HepG2 (cell line): Measurements from ENCODE around the gene PYCARD. TPM values are rescaled to one million over a fixed set of nuclear protein-coding genes. Genes with fewer than 3 reads are reported as not detected.

ENCODE experiments used
- ATF7 ChIP-seq, 2 experiments: fragments of 450-650 bp in 1 of 2; sonication (generic) in 1 of 2; formaldehyde crosslinking in 1 of 2; IDR thresholded peaks; 2 replicates each; pipeline versions ENCODE4 v1.4.0 to v1.6.1; 2016 to 2020; ENCODE audit warnings: antibody characterized with exemption in 1 of 2, mild to moderate bottlenecking in 1 of 2, missing genetic modification reagents in 1 of 2
- CBX1 ChIP-seq: IDR thresholded peaks from one replicate; pipeline ENCODE4 v1.6.1; 2016; ENCODE audit warnings: antibody characterized with exemption, low read depth
- DNMT1 ChIP-seq: sonication (generic); formaldehyde crosslinking; IDR thresholded peaks from 2 replicates; pipeline ENCODE4 v1.5.1; 2020; ENCODE audit warnings: mild to moderate bottlenecking, missing genetic modification reagents
- FOXP1 ChIP-seq, 2 experiments: fragments of 450-650 bp in 1 of 2; IDR thresholded peaks; 2 replicates each; pipeline ENCODE4 v1.6.1; 2017 to 2018; ENCODE audit warnings: antibody characterized with exemption in 1 of 2
- KDM6A ChIP-seq: IDR thresholded peaks from 2 replicates; pipeline ENCODE4 v1.6.1; 2016; ENCODE audit warnings: low read depth
- MTF2 ChIP-seq: sonication (generic); formaldehyde crosslinking; IDR thresholded peaks from 2 replicates; pipeline ENCODE4 v1.5.0; 2020; ENCODE audit warnings: missing genetic modification reagents, borderline replicate concordance
- NCOR1 ChIP-seq: fragments of 200-600 bp; sonication (generic); IDR thresholded peaks from 2 replicates; pipeline ENCODE4 v1.7.0; 2017; ENCODE audit warnings: antibody characterized with exemption, low read length, borderline replicate concordance
- NKX3-1 ChIP-seq: sonication (generic); formaldehyde crosslinking; IDR thresholded peaks from 2 replicates; pipeline ENCODE4 v1.5.0; 2020; ENCODE audit warnings: missing genetic modification reagents
- SNRNP70 ChIP-seq: fragments of 200-400 bp; formaldehyde crosslinking; IDR thresholded peaks from 2 replicates; pipeline ENCODE4 v1.6.1; 2017; ENCODE audit warnings: mild to moderate bottlenecking, low read depth, low read length, moderate library complexity
- SRSF4 ChIP-seq: fragments of 200-400 bp; formaldehyde crosslinking; IDR thresholded peaks from one replicate; pipeline ENCODE4 v1.6.1; 2018; ENCODE audit warnings: mild to moderate bottlenecking, low read depth, low read length, moderate library complexity; ENCODE audit not compliant: poor library complexity, severe bottlenecking
- SRSF9 ChIP-seq: fragments of 200-400 bp; formaldehyde crosslinking; IDR thresholded peaks from 2 replicates; pipeline ENCODE4 v1.6.1; 2018; ENCODE audit warnings: borderline replicate concordance, mild to moderate bottlenecking, low read depth, low read length; ENCODE audit not compliant: insufficient read depth, poor library complexity, severe bottlenecking
- SSRP1 ChIP-seq: IDR thresholded peaks from 2 replicates; pipeline ENCODE4 v1.6.1; 2016; ENCODE audit warnings: control low read depth
- STAT5B ChIP-seq: sonication (generic); formaldehyde crosslinking; IDR thresholded peaks from 2 replicates; pipeline ENCODE4 v1.4.0; 2020; ENCODE audit warnings: missing genetic modification reagents
- ZNF124 ChIP-seq: sonication (generic); formaldehyde crosslinking; IDR thresholded peaks from 2 replicates; pipeline ENCODE4 v1.4.0; 2020; ENCODE audit warnings: missing genetic modification reagents
- ZNF180 ChIP-seq: sonication (generic); formaldehyde crosslinking; IDR thresholded peaks from 2 replicates; pipeline ENCODE4 v1.4.0; 2020; ENCODE audit warnings: low read depth, missing genetic modification reagents, borderline replicate concordance
- ZNF343 ChIP-seq: sonication (generic); formaldehyde crosslinking; IDR thresholded peaks from 2 replicates; pipeline ENCODE4 v1.4.0; 2020; ENCODE audit warnings: mild to moderate bottlenecking, missing genetic modification reagents
- ZNF549 ChIP-seq: sonication (generic); formaldehyde crosslinking; IDR thresholded peaks from 2 replicates; pipeline ENCODE4 v1.5.0; 2020; ENCODE audit warnings: missing genetic modification reagents
- ZNF629 ChIP-seq: sonication (generic); formaldehyde crosslinking; conservative IDR thresholded peaks from 2 replicates; pipeline ENCODE4 v1.5.0; 2020; ENCODE audit warnings: missing genetic modification reagents
- polyA plus RNA-seq, 8 experiments: library from polyadenylated mRNA; depleted of rRNA in 3 of 8; stranded (reverse) in 7 of 8; unstranded in 1 of 8; fragments of >200 nt; fragmentation: Illumina TruSeq in 4 of 8; extraction: Trizol in 4 of 8; gene quantifications; 2 replicates each; pipeline versions ENCODE4 v1.2.1 to v1.2.3, GENCODE V29; 2011 to 2016; ENCODE audit warnings: low read depth in 4 of 8, missing spikeins in 1 of 8, mixed read lengths in 1 of 8; ENCODE audit not compliant: insufficient read depth in 1 of 8
- total RNA-seq, 5 experiments: library from RNA; depleted of rRNA; stranded (reverse); fragments of >200 nt; fragmentation: Illumina TruSeq; extraction: Trizol; gene quantifications; 2 replicates each; pipeline ENCODE4 v1.2.3, GENCODE V29; 2016; ENCODE audit warnings: low read depth in 1 of 5
- TF ChIP-seq, protein P1 (sequence below): IDR thresholded peaks from 2 replicates; pipeline ENCODE4 v1.6.1; 2016; ENCODE audit warnings: low read depth, control low read depth
- TF ChIP-seq, protein P2 (sequence below): sonication (generic); formaldehyde crosslinking; IDR thresholded peaks from 2 replicates; pipeline ENCODE4 v1.9.0; 2021; ENCODE audit warnings: missing genetic modification reagents, borderline replicate concordance
- TF ChIP-seq, protein P3 (sequence below): sonication (generic); formaldehyde crosslinking; IDR thresholded peaks from 2 replicates; pipeline ENCODE4 v1.5.0; 2020; ENCODE audit warnings: mild to moderate bottlenecking, missing genetic modification reagents
- TF ChIP-seq, protein P4 (sequence below): sonication (generic); formaldehyde crosslinking; IDR thresholded peaks from 2 replicates; pipeline ENCODE4 v1.8.0; 2022; ENCODE audit warnings: low read depth, missing genetic modification reagents
- TF ChIP-seq, protein P5 (sequence below): sonication (generic); formaldehyde crosslinking; conservative IDR thresholded peaks from 2 replicates; pipeline ENCODE4 v1.8.0; 2022; ENCODE audit warnings: mild to moderate bottlenecking, moderate library complexity, missing genetic modification reagents

Gene PYCARD
- total and polyA plus RNA-seq, 2 of the 13 experiments (the other 11 are each of a cell fraction or from before 2014, with no cell fraction given): 4.8 to 9.2 TPM

DNA sequence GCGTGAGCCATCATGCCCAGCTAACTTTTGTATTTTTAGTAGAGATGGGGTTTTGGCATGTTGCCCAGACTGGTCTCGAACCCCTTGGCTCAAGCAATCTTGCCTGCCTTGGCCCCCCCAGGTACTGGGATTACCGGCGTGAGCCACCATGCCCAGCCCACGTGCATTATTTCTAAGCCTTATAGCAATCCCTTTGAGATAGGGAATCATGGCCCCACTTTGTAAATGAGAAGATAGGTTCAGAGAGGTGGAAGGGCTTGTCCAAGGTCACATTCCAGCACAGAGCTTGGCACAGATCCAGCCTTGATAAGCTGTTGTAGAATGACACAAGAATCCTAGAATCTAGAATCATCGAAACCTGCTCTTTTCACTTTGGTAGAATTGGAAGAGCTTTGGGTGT is 4.2 kb upstream of the PYCARD start (continued):
- TF ChIP-seq SNRNP70 (no peak), ATF7 (IDR thresholded peaks at IDR 0.05) (no peak), ATF7 (CRISPR knock-in tag; IDR thresholded peaks at IDR 0.05) (no peak), ZNF549 (CRISPR knock-in tag) (no peak), MTF2 (no peak), DNMT1 (no peak), CBX1 (no peak), ZNF180 (CRISPR knock-in tag) (no peak), ZNF343 (CRISPR knock-in tag) (no peak), FOXP1 (IDR thresholded peaks at IDR 0.05) (no peak), FOXP1 (CRISPR knock-in tag; IDR thresholded peaks at IDR 0.05) (no peak), ZNF124 (CRISPR knock-in tag) (no peak), NKX3-1 (no peak), ZNF629 (CRISPR knock-in tag) (no peak), SRSF4 (no peak), SSRP1 (CRISPR knock-in tag) (no peak), STAT5B (CRISPR knock-in tag) (no peak), SRSF9 (no peak), NCOR1 (no peak), KDM6A (CRISPR knock-in tag) (peak; percentile 21; the same call in 1 of the 2 replicates)
- TF ChIP-seq, protein P1, sequence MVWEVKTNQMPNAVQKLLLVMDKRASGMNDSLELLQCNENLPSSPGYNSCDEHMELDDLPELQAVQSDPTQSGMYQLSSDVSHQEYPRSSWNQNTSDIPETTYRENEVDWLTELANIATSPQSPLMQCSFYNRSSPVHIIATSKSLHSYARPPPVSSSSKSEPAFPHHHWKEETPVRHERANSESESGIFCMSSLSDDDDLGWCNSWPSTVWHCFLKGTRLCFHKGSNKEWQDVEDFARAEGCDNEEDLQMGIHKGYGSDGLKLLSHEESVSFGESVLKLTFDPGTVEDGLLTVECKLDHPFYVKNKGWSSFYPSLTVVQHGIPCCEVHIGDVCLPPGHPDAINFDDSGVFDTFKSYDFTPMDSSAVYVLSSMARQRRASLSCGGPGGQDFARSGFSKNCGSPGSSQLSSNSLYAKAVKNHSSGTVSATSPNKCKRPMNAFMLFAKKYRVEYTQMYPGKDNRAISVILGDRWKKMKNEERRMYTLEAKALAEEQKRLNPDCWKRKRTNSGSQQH: no peak
- TF ChIP-seq, protein P2, sequence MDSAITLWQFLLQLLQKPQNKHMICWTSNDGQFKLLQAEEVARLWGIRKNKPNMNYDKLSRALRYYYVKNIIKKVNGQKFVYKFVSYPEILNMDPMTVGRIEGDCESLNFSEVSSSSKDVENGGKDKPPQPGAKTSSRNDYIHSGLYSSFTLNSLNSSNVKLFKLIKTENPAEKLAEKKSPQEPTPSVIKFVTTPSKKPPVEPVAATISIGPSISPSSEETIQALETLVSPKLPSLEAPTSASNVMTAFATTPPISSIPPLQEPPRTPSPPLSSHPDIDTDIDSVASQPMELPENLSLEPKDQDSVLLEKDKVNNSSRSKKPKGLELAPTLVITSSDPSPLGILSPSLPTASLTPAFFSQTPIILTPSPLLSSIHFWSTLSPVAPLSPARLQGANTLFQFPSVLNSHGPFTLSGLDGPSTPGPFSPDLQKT: no peak
- TF ChIP-seq, protein P3, sequence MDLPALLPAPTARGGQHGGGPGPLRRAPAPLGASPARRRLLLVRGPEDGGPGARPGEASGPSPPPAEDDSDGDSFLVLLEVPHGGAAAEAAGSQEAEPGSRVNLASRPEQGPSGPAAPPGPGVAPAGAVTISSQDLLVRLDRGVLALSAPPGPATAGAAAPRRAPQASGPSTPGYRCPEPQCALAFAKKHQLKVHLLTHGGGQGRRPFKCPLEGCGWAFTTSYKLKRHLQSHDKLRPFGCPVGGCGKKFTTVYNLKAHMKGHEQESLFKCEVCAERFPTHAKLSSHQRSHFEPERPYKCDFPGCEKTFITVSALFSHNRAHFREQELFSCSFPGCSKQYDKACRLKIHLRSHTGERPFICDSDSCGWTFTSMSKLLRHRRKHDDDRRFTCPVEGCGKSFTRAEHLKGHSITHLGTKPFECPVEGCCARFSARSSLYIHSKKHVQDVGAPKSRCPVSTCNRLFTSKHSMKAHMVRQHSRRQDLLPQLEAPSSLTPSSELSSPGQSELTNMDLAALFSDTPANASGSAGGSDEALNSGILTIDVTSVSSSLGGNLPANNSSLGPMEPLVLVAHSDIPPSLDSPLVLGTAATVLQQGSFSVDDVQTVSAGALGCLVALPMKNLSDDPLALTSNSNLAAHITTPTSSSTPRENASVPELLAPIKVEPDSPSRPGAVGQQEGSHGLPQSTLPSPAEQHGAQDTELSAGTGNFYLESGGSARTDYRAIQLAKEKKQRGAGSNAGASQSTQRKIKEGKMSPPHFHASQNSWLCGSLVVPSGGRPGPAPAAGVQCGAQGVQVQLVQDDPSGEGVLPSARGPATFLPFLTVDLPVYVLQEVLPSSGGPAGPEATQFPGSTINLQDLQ: no peak
- TF ChIP-seq, protein P4, sequence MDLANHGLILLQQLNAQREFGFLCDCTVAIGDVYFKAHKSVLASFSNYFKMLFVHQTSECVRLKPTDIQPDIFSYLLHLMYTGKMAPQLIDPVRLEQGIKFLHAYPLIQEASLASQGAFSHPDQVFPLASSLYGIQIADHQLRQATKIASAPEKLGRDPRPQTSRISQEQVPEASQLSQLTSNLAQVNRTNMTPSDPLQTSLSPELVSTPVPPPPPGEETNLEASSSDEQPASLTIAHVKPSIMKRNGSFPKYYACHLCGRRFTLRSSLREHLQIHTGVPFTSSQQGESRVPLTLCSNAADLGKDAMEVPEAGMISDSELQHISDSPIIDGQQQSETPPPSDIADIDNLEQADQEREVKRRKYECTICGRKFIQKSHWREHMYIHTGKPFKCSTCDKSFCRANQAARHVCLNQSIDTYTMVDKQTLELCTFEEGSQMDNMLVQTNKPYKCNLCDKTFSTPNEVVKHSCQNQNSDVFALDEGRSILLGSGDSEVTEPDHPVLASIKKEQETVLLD (CRISPR knock-in tag): no peak
- TF ChIP-seq, protein P5, sequence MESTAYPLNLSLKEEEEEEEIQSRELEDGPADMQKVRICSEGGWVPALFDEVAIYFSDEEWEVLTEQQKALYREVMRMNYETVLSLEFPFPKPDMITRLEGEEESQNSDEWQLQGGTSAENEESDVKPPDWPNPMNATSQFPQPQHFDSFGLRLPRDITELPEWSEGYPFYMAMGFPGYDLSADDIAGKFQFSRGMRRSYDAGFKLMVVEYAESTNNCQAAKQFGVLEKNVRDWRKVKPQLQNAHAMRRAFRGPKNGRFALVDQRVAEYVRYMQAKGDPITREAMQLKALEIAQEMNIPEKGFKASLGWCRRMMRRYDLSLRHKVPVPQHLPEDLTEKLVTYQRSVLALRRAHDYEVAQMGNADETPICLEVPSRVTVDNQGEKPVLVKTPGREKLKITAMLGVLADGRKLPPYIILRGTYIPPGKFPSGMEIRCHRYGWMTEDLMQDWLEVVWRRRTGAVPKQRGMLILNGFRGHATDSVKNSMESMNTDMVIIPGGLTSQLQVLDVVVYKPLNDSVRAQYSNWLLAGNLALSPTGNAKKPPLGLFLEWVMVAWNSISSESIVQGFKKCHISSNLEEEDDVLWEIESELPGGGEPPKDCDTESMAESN: no peak
